ENCODE data around the gene PAK4.

Gene PAK4

DNA sequence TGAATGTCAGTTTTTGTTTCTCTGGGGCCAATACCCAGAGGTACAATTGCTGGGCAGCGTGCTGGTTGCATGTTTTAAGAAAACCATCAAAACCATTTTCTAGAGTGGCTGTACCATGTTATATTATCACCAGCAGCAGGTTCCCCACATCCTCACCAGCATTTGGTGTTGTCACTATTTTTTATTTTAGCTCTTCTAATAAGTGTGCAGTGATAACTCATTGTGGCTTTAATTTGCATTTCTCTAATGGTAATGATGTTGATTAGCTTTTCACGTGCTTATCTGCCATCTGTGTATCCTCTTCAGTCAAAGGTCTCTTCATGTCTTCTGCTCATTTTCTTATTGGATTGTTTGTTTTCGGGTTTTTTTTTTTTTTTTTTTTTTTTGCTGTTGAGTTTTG, 21.9 kb downstream of the PAK4 start:
- peak; percentile 69 to 85 for ATAC-seq

DNA sequence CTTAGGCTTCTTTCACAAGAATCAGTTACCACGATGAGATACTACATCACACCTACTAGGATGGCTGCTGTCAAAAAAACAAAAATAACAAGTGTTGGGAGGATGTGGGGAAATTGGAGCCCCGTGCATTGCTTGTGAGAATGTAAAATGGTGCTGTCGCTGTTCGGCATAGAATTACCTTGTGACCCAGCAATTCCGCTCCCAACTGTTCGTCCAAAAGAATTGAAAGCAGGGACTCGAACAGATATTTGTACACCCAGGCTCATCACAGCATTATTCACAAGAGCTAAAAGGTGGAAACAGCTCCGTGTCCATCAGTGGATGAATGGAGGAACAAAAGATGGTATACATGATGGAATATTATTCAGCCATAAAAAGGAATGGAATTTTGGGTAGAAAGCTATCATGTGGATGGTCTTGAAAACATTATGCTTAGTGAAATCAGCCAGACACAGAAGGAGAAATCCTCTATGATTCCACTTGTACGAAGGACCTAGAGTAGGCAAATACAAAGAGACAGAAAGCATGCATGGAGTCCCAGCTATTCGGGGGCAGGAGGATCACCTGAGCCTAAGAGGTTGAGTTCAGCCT, 23.4 kb downstream of the PAK4 start:
- ATAC-seq = no peak

DNA sequence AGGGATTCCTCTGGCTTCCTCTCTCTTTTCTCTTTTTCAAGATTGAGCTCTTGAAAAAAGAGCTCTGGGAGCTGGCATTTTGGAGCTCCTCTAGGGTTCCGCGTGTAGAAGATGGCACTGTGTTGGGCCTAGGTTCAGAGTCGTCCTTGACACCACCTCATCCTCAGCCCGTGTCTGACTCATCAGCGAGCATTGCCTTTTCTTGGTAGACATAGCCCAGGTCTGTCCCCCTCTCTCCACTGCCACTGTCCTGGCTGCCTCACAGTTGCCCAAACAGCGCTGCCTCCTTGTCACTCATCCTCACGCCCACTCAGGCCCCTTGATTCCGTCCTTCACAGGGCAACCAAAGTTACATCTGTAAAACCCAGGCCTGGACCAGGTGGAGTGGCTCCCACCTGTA, 24.6 kb downstream of the PAK4 start:
- no peak for ATAC-seq

DNA sequence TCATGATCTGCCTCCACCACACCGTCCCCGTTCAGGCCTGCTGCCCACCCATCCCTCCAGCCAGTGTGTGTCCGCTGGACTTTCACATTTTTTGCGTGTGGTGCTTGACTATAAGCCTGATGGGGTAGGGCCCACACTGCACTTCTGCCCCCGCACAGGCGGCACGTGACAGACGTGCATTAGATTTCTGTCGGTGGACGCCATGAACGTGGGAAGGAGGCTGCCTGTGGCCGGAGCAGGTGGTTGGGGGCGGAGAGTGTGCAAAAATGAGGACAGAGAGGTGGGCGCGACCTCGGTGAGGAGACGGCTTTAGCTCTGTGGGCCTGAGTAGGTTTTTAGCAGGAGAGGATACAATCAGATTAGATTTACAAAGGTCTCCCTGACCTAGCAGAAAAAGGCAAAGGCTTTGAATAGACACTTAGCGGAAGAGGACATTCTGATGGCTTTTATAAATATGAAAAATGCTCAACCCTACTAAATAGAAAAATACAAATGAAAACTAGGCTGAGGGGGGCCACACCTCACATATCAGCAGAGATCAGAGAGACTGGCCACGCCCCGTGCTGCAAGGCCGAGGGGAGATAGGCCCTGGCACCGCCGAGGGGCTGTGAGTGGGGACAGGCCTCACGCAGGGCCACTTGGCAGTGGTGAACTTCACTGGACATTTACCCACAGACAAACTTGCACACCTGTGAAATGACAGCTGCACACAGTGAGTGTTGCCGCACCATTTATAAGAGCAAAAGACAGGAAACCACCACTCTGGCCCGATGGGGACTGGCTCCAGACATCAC, 25.4 kb downstream of the PAK4 start:
- ATAC-seq = no peak

DNA sequence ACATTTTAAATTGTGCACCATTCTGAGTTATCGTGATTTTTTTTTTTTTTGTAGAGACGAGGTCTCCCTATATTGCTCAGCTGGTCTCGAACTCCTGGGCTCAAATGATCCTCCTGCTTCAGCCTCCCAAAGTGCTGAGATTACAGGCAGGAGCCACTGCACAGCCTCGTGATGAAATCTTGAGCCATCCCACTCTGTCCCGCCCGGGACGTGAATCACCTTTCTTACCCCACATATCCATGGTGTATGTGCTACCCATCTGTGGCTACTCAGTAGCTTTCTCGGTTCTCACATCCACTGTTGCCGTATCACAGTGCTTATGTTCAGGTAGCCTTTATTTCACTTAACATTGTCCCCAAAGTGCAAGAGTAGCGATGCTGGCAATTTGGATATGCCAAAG, 26.5 kb downstream of the PAK4 start:
- ATAC-seq = no peak

GRCh38 chr19:39154100-39154628, 28.6 kb downstream of the PAK4 start:
- no peak for ATAC-seq

DNA sequence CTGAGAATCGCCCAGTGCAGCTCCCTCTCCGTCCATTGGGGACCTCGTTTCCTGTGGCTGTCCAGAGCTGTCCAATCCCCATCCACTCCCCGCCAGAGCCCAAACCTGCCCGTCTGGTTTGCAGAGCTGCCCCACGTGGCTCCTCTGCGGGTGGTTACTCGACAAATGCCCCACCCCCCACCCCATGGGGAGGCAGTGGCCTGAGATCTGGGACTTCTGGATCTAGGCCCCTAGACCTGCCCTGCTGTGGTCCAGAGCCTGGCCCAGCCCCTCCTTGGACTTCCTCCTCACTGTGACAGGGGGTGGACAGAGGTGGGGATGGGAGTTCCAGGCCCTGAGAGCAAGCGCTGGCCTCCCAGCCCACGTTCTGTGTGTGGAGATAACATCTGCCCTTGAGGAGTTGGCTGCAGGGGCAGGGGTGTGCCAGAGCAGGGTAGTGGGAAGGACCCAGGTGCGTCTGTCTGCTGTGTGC, 29.1 kb downstream of the PAK4 start:
- ATAC-seq = no peak

GRCh38 chr19:39155114-39155700, 29.6 kb downstream of the PAK4 start:
- ATAC-seq = no peak

DNA sequence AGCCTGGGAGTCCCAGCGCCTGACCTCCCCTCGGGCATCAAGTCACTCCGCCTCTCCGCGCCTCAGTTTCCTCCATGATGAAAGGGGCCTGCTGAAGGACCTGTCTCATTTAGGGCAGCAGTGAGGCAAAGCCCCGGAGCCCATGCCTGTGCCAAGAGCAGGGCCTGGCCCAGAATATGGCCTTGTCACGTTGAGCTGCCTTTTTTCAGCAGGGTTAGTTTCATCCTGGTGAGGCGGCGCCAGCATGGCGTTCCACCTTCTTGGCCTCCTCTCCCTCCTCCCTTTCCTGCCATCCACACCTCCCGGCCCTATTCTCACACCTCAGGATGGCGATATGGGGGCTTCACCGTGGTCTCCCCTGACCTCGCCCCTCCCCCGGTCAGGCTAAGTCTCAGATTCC, 30.2 kb downstream of the PAK4 start:
- no peak for ATAC-seq

DNA sequence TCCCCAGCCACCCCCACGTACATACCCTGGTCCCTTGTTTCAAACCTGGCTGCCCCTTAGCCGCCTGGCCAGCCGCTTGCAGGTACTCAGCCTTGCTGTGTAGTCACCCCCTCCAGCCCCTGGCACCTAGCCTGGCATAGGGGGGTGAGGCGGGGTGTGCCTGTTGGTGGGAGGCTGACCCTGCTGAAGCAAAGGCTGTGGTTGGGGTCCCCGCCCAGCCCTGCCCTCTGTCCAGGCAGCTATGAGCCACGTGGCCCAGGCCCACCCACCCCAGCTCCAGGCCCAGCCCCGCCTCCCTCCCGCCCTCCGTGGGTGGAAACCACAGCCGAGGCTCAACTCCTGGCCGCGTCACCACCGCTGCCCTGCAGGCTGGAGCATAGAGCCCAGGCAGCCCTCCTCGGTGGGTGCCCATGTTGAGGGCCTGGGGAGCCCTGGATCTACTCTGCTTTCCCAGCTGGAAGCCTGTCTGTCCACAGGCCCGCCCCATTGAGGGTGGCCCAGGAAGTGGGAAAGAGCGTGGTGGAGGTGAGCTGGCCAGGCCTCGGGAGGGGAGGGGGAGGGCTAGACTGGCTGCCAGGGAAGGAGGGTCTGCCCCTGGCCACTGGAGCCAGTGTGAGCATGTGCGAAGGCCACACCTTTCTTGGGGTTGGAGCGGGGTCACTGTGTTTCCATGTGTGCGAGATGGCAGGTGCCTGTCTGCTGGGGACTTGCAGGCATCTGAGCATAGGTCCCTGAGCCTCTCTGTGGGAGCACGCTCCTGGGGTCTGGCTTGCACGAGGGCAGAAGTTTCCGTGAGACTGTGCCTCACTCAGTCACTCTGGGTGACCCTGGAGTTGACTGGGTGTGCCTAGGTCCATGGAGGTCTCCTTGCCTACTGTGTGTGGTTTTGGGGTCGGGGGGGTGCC, 31.0 kb downstream of the PAK4 start:
- no peak for ATAC-seq

GRCh38 chr19:39157275-39157996, 31.9 kb downstream of the PAK4 start:
- ATAC-seq = no peak

- ATAC-seq = no peak
These were observed 32.4 kb downstream of the PAK4 start for GRCh38 chr19:39157997-39158389.

GRCh38 chr19:39158646-39159260, 33.2 kb downstream of the PAK4 start:
- ATAC-seq = no peak

- ATAC-seq = no peak
These were observed 34.9 kb downstream of the PAK4 start for GRCh38 chr19:39160523-39160861.

DNA sequence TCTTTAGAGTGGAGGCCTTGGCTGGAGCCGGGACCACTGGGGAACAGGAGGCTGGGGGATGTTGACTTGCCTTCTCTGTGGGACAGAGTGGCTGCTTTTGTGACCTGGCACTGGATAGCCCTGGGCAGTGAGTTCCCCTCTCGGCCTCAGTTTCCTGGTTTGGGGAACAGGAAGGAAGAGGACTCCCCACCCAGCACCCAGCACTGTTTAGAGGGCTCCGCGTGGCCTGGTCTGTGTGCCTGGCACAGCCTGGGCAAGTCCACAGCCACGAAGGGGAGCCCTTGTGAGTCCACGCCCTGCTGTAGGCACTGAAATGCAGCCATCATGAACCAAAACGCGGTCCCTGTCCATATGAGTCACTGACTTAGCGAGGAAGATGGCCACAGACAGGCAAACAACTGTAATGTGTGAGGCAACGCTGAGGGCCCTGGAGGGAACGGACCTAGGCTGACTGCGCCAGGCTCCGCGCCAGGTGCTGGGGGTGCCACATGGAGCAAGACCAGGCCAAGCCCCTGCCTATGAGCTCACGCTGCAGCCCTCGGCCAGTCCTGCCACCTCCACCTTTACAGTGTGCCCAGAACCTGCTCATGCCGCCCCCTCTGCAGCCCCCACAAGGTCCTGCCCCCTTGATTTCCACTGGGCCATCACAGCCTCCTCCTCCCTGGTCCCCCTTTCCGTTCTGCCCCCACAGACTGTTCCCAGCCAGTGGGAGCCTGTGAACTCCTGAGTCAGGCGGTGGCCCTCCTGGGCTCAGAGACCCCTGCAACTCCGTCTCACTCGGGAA, 35.5 kb downstream of the PAK4 start:
- ATAC-seq = no peak

- ATAC-seq = no peak
These were observed 37.0 kb downstream of the PAK4 start for GRCh38 chr19:39162441-39163043.

DNA sequence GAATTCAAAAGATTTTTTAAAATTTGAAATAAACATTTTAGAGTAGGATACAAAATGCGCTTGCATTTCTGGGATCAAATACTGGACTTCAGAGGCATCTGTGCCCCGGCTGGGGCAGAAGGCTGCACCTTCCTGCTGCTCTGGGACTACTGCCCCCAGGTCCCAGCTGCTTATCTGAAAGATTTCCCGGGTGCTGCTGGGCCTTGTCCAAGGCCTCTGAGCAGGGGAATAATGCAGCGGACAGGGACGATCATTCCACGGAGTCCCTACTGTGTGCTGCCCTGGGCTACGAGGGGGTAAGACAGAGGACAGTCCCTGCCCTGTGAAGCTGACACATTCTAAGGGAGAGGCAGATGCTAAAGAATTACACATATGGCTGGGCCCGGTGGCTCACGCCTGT, 38.0 kb downstream of the PAK4 start:
- no peak for ATAC-seq

GRCh38 chr19:39164289-39164688, 38.7 kb downstream of the PAK4 start:
- no peak for ATAC-seq

DNA sequence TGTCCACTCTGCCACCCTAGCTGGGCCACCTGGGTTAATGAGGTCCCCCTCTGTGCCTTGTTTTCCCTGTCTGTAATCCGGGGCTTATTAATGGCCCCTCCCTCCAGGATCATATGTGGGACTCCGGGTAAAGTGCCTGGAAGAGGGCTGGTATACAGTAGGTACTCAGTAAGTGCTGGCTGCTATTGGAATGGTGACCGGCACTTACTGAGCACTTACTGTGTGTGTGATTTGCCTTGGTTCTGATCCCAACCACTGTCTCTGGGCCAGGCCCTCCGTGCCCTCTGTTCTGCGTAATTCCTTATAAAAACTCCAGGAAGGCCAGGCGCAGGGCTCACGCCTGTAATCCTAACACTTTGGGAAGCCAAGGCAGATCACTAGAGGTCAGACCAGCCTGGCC, 40.3 kb downstream of the PAK4 start:
- ATAC-seq = no peak

DNA sequence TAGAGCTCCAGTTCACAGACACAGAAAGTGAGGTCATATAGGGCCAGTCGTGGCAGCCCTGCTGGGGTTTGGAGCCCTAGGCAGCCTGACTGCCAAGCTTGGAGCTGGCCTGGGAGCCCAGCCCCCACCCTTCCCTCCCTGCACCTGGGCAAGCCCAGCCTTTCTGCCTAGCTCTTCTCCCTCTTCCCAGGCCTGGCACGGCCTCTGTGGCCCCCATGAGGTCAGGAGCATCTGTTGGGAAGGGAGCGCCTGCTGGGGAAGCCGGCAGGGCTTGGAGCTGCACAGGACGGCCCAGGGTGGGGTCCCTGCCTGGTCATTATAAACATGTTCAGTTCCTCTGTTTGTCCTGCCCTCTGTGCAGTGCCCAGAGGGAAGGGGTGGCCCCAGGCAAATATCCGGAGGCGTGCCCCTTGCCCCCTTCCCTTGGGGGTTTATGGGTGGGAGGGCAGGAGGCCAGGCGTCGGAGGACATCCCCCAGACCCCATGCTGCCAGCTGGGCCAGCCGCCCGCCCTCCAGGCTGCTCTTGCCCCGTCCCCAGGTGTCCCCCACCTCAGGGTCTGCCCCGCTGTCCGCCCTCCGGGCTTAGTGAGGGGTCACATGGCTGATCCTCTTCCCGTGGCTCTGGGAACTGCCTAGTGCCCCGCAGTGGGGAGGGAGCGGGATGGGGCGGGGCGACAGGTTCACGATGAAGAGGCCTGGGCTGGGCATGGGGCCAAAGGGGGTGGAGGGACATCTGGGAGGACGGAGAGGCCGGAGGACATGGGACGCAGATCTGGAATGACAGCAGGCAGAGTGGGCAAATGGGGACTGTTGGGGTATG, 41.2 kb downstream of the PAK4 start:
- no peak for ATAC-seq
